ENCODE measurements around the gene TMEM147.

Gene TMEM147

GRCh38 chr19:35534803-35535480, 10.5 kb upstream of the TMEM147 start:
- no peak for DNase-seq (ENCODE audit: low read depth in 2 of 2)
- no peak overlapping the region for H3K4me3 ChIP-seq (replicated peaks in 1 of 2; ENCODE audit: low read depth in 2 of 2, low read length in 2 of 2)
- TF ChIP-seq CTCF (IDR thresholded peaks at IDR 0.05; ENCODE audit: low read depth, low read length), result no peak

- H3K4me3 ChIP-seq (replicated peaks in 1 of 2; ENCODE audit: low read depth in 2 of 2, low read length in 2 of 2), result no peak overlapping the region
- no peak for TF ChIP-seq CTCF (IDR thresholded peaks at IDR 0.05; ENCODE audit: low read depth, low read length)
- no peak for DNase-seq (ENCODE audit: low read depth in 2 of 2)
Measured at GRCh38 chr19:35539314-35539713, 6.1 kb upstream of the TMEM147 start.

GRCh38 chr19:35539850-35540249, 5.6 kb upstream of the TMEM147 start:
- DNase-seq (ENCODE audit: low read depth in 2 of 2), result no peak
- no peak overlapping the region for H3K4me3 ChIP-seq (replicated peaks in 1 of 2; ENCODE audit: low read depth in 2 of 2, low read length in 2 of 2)
- no peak for TF ChIP-seq CTCF (IDR thresholded peaks at IDR 0.05; ENCODE audit: low read depth, low read length)

GRCh38 chr19:35540356-35540927, 5.0 kb upstream of the TMEM147 start:
- no peak overlapping the region for H3K4me3 ChIP-seq (replicated peaks in 1 of 2; ENCODE audit: low read depth in 2 of 2, low read length in 2 of 2)
- no peak for TF ChIP-seq CTCF (IDR thresholded peaks at IDR 0.05; ENCODE audit: low read depth, low read length)
- no peak for DNase-seq (ENCODE audit: low read depth in 2 of 2)

GRCh38 chr19:35542209-35542608, 3.2 kb upstream of the TMEM147 start:
- no peak for DNase-seq (ENCODE audit: low read depth in 2 of 2)
- no peak for TF ChIP-seq CTCF (IDR thresholded peaks at IDR 0.05; ENCODE audit: low read depth, low read length)

GRCh38 chr19:35543280-35544109, 1.9 kb upstream of the TMEM147 start:
- H3K4me3 ChIP-seq (replicated peaks in 1 of 2; ENCODE audit: low read depth in 2 of 2, low read length in 2 of 2), result no peak overlapping the region
- DNase-seq (ENCODE audit: low read depth in 2 of 2), result no peak
- no peak for TF ChIP-seq CTCF (IDR thresholded peaks at IDR 0.05; ENCODE audit: low read depth, low read length)

More at GRCh38 chr19:35542209-35542608, 3.2 kb upstream of the TMEM147 start:
- no peak overlapping the region for H3K4me3 ChIP-seq (replicated peaks in 1 of 2; ENCODE audit: low read depth in 2 of 2, low read length in 2 of 2)
